Measurements from ENCODE around the gene MFSD2A. TPM values are rescaled to one million over a fixed set of nuclear protein-coding genes. Genes with fewer than 3 reads are reported as not detected.
A peak's percentile ranks its signal among the peaks of the same experiment; 100 is the strongest.

Gene MFSD2A
- total RNA-seq, 1 experiment from 2014 or later: 1.4 TPM

DNA sequence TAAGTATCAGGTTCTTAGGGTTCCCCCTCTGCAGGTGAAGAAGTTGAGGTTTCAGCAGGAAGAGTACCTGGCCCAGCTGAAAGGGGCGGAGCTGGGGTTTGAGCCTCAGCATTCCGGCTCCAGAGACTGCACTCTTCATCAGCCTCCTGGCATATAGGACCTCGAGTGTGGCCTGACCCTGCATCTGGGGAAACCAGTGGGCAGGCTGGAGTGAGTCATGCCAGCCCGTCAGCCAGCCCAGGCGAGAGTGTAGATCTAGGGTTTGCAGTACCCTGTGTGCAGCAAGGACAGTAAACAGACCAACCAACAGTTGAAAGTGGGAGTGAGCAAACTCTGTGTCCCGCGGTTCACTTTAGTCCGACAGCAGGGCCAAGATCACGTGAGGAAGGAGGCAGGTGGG is 14.1 kb downstream of the MFSD2A start:
- intact Hi-C loops (cut with micrococcal nuclease; ENCODE audit: unreplicated experiment): no loop called here
- no peaks in the 10 kb centered on the region for H3F3A ChIP-seq (ENCODE audit: insufficient read depth, low read depth)
- H3K36me3 ChIP-seq (ENCODE audit: low read depth): no peaks in the 10 kb centered on the region
- no peak overlapping the region for H3K27ac ChIP-seq
- no peaks in the 10 kb centered on the region for H3K4me1 ChIP-seq (replicated peaks; ENCODE audit: insufficient read depth)
- no TSS peak for BruUV-seq (replicated peaks)
- TF ChIP-seq, protein P1, sequence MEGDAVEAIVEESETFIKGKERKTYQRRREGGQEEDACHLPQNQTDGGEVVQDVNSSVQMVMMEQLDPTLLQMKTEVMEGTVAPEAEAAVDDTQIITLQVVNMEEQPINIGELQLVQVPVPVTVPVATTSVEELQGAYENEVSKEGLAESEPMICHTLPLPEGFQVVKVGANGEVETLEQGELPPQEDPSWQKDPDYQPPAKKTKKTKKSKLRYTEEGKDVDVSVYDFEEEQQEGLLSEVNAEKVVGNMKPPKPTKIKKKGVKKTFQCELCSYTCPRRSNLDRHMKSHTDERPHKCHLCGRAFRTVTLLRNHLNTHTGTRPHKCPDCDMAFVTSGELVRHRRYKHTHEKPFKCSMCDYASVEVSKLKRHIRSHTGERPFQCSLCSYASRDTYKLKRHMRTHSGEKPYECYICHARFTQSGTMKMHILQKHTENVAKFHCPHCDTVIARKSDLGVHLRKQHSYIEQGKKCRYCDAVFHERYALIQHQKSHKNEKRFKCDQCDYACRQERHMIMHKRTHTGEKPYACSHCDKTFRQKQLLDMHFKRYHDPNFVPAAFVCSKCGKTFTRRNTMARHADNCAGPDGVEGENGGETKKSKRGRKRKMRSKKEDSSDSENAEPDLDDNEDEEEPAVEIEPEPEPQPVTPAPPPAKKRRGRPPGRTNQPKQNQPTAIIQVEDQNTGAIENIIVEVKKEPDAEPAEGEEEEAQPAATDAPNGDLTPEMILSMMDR (conservative IDR thresholded peaks at IDR 0.05): no peak
- TF ChIP-seq EZH2 (IDR thresholded peaks at IDR 0.05; ENCODE audit: low read depth): no peak
- H3K4me2 ChIP-seq: no peak overlapping the region
- CTCF ChIA-PET: interaction anchor here (1.5 kb wide), 1 partner anchor 49 kb away, joined by 5 read pairs; no protein-coding TSS in a partner anchor
- H3K4me3 ChIP-seq: no peak overlapping the region
- no peak for DNase-seq
- POLR2A ChIA-PET (ENCODE audit: unreplicated experiment): no interaction called here
- no peaks in the 10 kb centered on the region for H3K79me2 ChIP-seq (ENCODE audit: low read depth)
- H3K9me3 ChIP-seq (ENCODE audit: insufficient read depth, low read depth): no peaks in the 10 kb centered on the region
- no peaks in the 10 kb centered on the region for H3K9me2 ChIP-seq (ENCODE audit: insufficient read depth)
- H2AFZ ChIP-seq: no peak overlapping the region
- H4K20me1 ChIP-seq (ENCODE audit: insufficient read depth): no peaks in the 10 kb centered on the region
- no peaks in the 10 kb centered on the region for H3K27me3 ChIP-seq (ENCODE audit: insufficient read depth, low read depth)

- Histone ChIP-seq H3F3A (ENCODE audit: insufficient read depth, low read depth) (no peaks in the 10 kb centered on the region), H4K20me1 (ENCODE audit: insufficient read depth) (no peaks in the 10 kb centered on the region), H3K9me3 (ENCODE audit: insufficient read depth, low read depth) (no peaks in the 10 kb centered on the region), H3K4me1 (replicated peaks; ENCODE audit: insufficient read depth) (no peaks in the 10 kb centered on the region), H3K36me3 (ENCODE audit: low read depth) (no peaks in the 10 kb centered on the region), H2AFZ (no peak overlapping the region), H3K79me2 (ENCODE audit: low read depth) (no peaks in the 10 kb centered on the region), H3K9me2 (ENCODE audit: insufficient read depth) (no peaks in the 10 kb centered on the region), H3K4me3 (no peak overlapping the region), H3K27me3 (ENCODE audit: insufficient read depth, low read depth) (no peaks in the 10 kb centered on the region), H3K4me2 (no peak overlapping the region), H3K27ac (no peak overlapping the region)
- intact Hi-C loops (cut with micrococcal nuclease; ENCODE audit: unreplicated experiment): no loop called here
- CTCF ChIA-PET: interaction anchor here (1.5 kb wide), 1 partner anchor 50 kb away, joined by 5 read pairs; no protein-coding TSS in a partner anchor
- TF ChIP-seq, protein P1 (conservative IDR thresholded peaks at IDR 0.05): no peak
- no peak for TF ChIP-seq EZH2 (IDR thresholded peaks at IDR 0.05; ENCODE audit: low read depth)
- no peak for DNase-seq
- no TSS peak for BruUV-seq (replicated peaks)
- POLR2A ChIA-PET (ENCODE audit: unreplicated experiment): interaction anchor here (0.6 kb wide), 1 partner anchor 63 kb away, joined by 3 read pairs; no protein-coding TSS in a partner anchor
Observed at GRCh38 chr1:39969531-39970270, 14.8 kb downstream of the MFSD2A start.

- Histone ChIP-seq H3K4me1 (replicated peaks; ENCODE audit: insufficient read depth) (no peaks in the 10 kb centered on the region), H3K36me3 (ENCODE audit: low read depth) (no peaks in the 10 kb centered on the region), H3F3A (ENCODE audit: insufficient read depth, low read depth) (no peaks in the 10 kb centered on the region), H3K4me3 (no peak overlapping the region), H3K9me3 (ENCODE audit: insufficient read depth, low read depth) (no peaks in the 10 kb centered on the region), H2AFZ (no peak overlapping the region), H3K27me3 (ENCODE audit: insufficient read depth, low read depth) (no peaks in the 10 kb centered on the region), H4K20me1 (ENCODE audit: insufficient read depth) (no peaks in the 10 kb centered on the region), H3K4me2 (no peak overlapping the region), H3K79me2 (ENCODE audit: low read depth) (no peaks in the 10 kb centered on the region), H3K27ac (no peak overlapping the region), H3K9me2 (ENCODE audit: insufficient read depth) (no peaks in the 10 kb centered on the region)
- ChIA-PET CTCF (interaction anchor here (1.5 kb wide), 1 partner anchor 51 kb away, joined by 5 read pairs; no protein-coding TSS in a partner anchor), POLR2A (ENCODE audit: unreplicated experiment) (interaction anchor here (0.6 kb wide), 2 partner anchors 62 to 828 kb away, joined by 3 to 7 read pairs; no protein-coding TSS in a partner anchor)
- BruUV-seq (replicated peaks): no TSS peak
- TF ChIP-seq EZH2 (IDR thresholded peaks at IDR 0.05; ENCODE audit: low read depth): no peak
- TF ChIP-seq, protein P1 (conservative IDR thresholded peaks at IDR 0.05): no peak
- peak in 1 of 2 experiments; percentile 23 for DNase-seq
- intact Hi-C loops (cut with micrococcal nuclease; ENCODE audit: unreplicated experiment): no loop called here
Observed at GRCh38 chr1:39970274-39970673, 15.3 kb downstream of the MFSD2A start.
